Nephron (organoid): ENCODE measurements around the gene RALGAPA2.

ENCODE experiments used
- H3K27ac Mint-ChIP-seq, 3 experiments: 2 replicates each; pipeline ENCODE4 v1.8.0; 2020; ENCODE audit warnings: mixed read lengths in 3 of 3, mild to moderate bottlenecking in 2 of 3, moderate library complexity in 1 of 3
- H3K27me3 Mint-ChIP-seq: 2 replicates; pipeline ENCODE4 v1.8.0; 2021; ENCODE audit warnings: low read depth, mild to moderate bottlenecking, moderate library complexity, mixed read lengths
- H3K36me3 Mint-ChIP-seq: 2 replicates; pipeline ENCODE4 v1.8.0; 2020; ENCODE audit warnings: low read depth, mixed read lengths
- H3K4me1 Mint-ChIP-seq: 2 replicates; pipeline ENCODE4 v1.8.0; 2020; ENCODE audit warnings: mixed read lengths
- H3K4me3 Mint-ChIP-seq, 3 experiments: 2 replicates each; pipeline ENCODE4 v1.8.0; 2020; ENCODE audit warnings: mild to moderate bottlenecking in 3 of 3, mixed read lengths in 3 of 3, moderate library complexity in 2 of 3
- H3K9me3 Mint-ChIP-seq: 2 replicates; pipeline ENCODE4 v1.8.0; 2020; ENCODE audit warnings: mixed read lengths
- CTCF ChIP-seq, 3 experiments: fragments of 200-600 bp; sonication (generic); IDR thresholded peaks; one replicate each; pipeline ENCODE4 v1.5.0; 2021; ENCODE audit warnings: antibody characterized with exemption in 3 of 3; ENCODE audit not compliant: unreplicated experiment in 3 of 3

RALGAPA2 gene

GRCh38 chr20:20691477-20692235 is 20.8 kb downstream of the RALGAPA2 start:
- H3K4me1 Mint-ChIP-seq, result peaks cover 12% of the 10 kb centered on the region
- H3K27ac Mint-ChIP-seq, result no peak overlapping the region
- H3K36me3 Mint-ChIP-seq, result no peaks in the 10 kb centered on the region
- no peak for TF ChIP-seq CTCF (IDR thresholded peaks at IDR 0.05; ENCODE audit: unreplicated experiment in 3 of 3)
- H3K27me3 Mint-ChIP-seq, result no peaks in the 10 kb centered on the region
- H3K9me3 Mint-ChIP-seq, result no peaks in the 10 kb centered on the region
- H3K4me3 Mint-ChIP-seq, result no peak overlapping the region

- H3K36me3 Mint-ChIP-seq, result no peaks in the 10 kb centered on the region
- TF ChIP-seq CTCF (IDR thresholded peaks at IDR 0.05; ENCODE audit: unreplicated experiment in 3 of 3), result no peak
These were observed 21.6 kb downstream of the RALGAPA2 start for GRCh38 chr20:20690676-20691476.

GRCh38 chr20:20687319-20687718 is 25.1 kb downstream of the RALGAPA2 start:
- H3K36me3 Mint-ChIP-seq, result no peaks in the 10 kb centered on the region
- H3K9me3 Mint-ChIP-seq, result no peaks in the 10 kb centered on the region
- H3K4me3 Mint-ChIP-seq, result no peak overlapping the region
- peak overlapping the region in 1 of 3 experiments; percentile 14 for H3K27ac Mint-ChIP-seq
- peaks cover 32% of the 10 kb centered on the region for H3K4me1 Mint-ChIP-seq
- H3K27me3 Mint-ChIP-seq, result no peaks in the 10 kb centered on the region
- no peak for TF ChIP-seq CTCF (IDR thresholded peaks at IDR 0.05; ENCODE audit: unreplicated experiment in 3 of 3)

More at GRCh38 chr20:20690676-20691476, 21.6 kb downstream of the RALGAPA2 start:
- Mint-ChIP-seq H3K4me1 (peaks cover 13% of the 10 kb centered on the region), H3K4me3 (no peak overlapping the region), H3K27ac (no peak overlapping the region), H3K9me3 (no peaks in the 10 kb centered on the region), H3K27me3 (no peaks in the 10 kb centered on the region)

GRCh38 chr20:20685635-20686034 is 26.8 kb downstream of the RALGAPA2 start:
- TF ChIP-seq CTCF (IDR thresholded peaks at IDR 0.05; ENCODE audit: unreplicated experiment in 3 of 3), result no peak
- no peaks in the 10 kb centered on the region for H3K27me3 Mint-ChIP-seq
- H3K4me1 Mint-ChIP-seq, result peaks cover 32% of the 10 kb centered on the region
- no peaks in the 10 kb centered on the region for H3K36me3 Mint-ChIP-seq
- H3K4me3 Mint-ChIP-seq, result no peak overlapping the region
- H3K9me3 Mint-ChIP-seq, result no peaks in the 10 kb centered on the region
- H3K27ac Mint-ChIP-seq, result no peak overlapping the region

GRCh38 chr20:20683481-20684321 is 28.7 kb downstream of the RALGAPA2 start:
- Mint-ChIP-seq H3K27me3 (no peaks in the 10 kb centered on the region), H3K4me1 (peaks cover 32% of the 10 kb centered on the region), H3K9me3 (no peaks in the 10 kb centered on the region), H3K36me3 (no peaks in the 10 kb centered on the region), H3K4me3 (no peak overlapping the region), H3K27ac (no peak overlapping the region)
- TF ChIP-seq CTCF (IDR thresholded peaks at IDR 0.05; ENCODE audit: unreplicated experiment in 3 of 3), result no peak
